Epithelial cell of esophagus (primary cell): Measurements from ENCODE around the gene SLC30A7.
"Not testable (repeated sequence)": the region's sequence is repeated elsewhere in the genome, so short reads cannot be mapped to it uniquely, and the experiment has no call there.

Experiments
- DNase-seq: peaks from one replicate; pipeline ENCODE4 v3.0.0; 2010; ENCODE audit warnings: low read depth
- H3K4me3 ChIP-seq: 2 replicates; pipeline ENCODE4 v1.5.1; 2011; ENCODE audit warnings: mild to moderate bottlenecking, low read length, control low read depth
- CTCF ChIP-seq: IDR thresholded peaks from 2 replicates; pipeline ENCODE4 v1.5.1; 2011; ENCODE audit warnings: low read depth, mild to moderate bottlenecking, low read length, control low read depth, inconsistent platforms; ENCODE audit not compliant: insufficient read depth; ENCODE audit errors: missing control alignments

The SLC30A7 gene

GRCh38 chr1:100936194-100936967 is 40.5 kb downstream of the SLC30A7 start:
- H3K4me3 ChIP-seq = no peak overlapping the region
- DNase-seq = no peak

GRCh38 chr1:100941098-100941527 is 45.2 kb downstream of the SLC30A7 start:
- H3K4me3 ChIP-seq = no peak overlapping the region
- TF ChIP-seq CTCF = no peak
- no peak for DNase-seq

More at GRCh38 chr1:100936194-100936967, 40.5 kb downstream of the SLC30A7 start:
- no peak for TF ChIP-seq CTCF

GRCh38 chr1:100941580-100942216 is 45.8 kb downstream of the SLC30A7 start:
- no peak for DNase-seq
- no peak for TF ChIP-seq CTCF
- no peak overlapping the region for H3K4me3 ChIP-seq

- no peak for TF ChIP-seq CTCF
- H3K4me3 ChIP-seq = no peak overlapping the region
- no peak for DNase-seq
Measured at GRCh38 chr1:100942304-100943046, 46.6 kb downstream of the SLC30A7 start.

GRCh38 chr1:100943533-100943932 is 47.6 kb downstream of the SLC30A7 start:
- no peak for TF ChIP-seq CTCF
- no peak overlapping the region for H3K4me3 ChIP-seq
- DNase-seq = no peak

GRCh38 chr1:100946064-100946463 is 50.2 kb downstream of the SLC30A7 start:
- DNase-seq, H3K4me3 ChIP-seq: not testable (repeated sequence)

- H3K4me3 ChIP-seq, DNase-seq: not testable (repeated sequence)
Measured at GRCh38 chr1:100947816-100948215, 51.9 kb downstream of the SLC30A7 start.

- DNase-seq = peak; percentile 58
- not testable (repeated sequence) for H3K4me3 ChIP-seq
Measured at GRCh38 chr1:100948721-100949405, 53.0 kb downstream of the SLC30A7 start.

GRCh38 chr1:100949515-100950158 is 53.7 kb downstream of the SLC30A7 start:
- H3K4me3 ChIP-seq = not testable (repeated sequence)
- peak; percentile 84 for DNase-seq
